GM18873 (cell line): ENCODE measurements around the gene THSD7B.
A peak's percentile ranks its signal among the peaks of the same experiment; 100 is the strongest.

Experiments
- ATAC-seq: cut with Tn5 transposase; IDR thresholded peaks from one replicate; pipeline ENCODE4 v1.9.1; 2021; ENCODE audit warnings: mild to moderate bottlenecking, moderate library complexity, moderate number of reproducible peaks; ENCODE audit not compliant: unreplicated experiment, low FRiP score

THSD7B gene

DNA sequence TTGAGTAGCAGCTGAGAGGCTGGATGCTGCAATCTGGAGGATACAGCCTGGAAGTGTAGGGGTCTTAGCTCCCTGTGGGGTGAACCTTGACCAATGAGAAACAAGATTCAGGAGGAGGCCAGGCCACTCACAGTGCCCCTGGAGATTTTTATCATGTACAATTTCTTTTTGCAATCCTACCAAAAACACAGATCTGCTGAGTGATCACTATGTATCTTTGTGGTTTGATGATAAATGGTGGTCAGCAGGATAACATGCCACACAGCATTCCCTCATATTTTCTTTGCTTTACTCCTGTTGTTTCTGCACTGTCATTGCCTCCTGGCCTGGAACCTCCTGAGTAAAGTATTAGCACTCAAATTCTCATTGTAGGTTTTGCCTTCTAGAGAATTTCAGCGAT lies 357.9 kb downstream of the THSD7B start:
- ATAC-seq: no peak

DNA sequence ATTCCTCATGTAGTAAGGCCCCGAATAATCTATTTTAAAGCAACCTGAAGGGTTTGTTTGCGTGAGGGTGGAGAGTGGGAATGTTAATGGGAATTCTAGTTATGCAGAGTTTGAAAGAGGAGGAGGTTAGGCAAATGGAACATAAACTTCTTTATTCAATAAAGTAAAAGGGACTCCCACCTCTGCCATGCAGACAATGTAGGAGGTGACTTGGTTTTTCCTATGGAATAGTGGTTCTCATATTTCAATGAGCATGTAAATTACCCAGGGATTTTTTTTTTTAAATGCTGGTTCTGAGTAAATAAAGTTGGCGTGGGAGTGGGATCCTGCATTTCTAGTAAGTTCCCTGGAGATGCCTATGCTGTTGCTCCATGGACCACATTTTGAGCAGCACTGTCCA lies 367.9 kb downstream of the THSD7B start:
- ATAC-seq: no peak

DNA sequence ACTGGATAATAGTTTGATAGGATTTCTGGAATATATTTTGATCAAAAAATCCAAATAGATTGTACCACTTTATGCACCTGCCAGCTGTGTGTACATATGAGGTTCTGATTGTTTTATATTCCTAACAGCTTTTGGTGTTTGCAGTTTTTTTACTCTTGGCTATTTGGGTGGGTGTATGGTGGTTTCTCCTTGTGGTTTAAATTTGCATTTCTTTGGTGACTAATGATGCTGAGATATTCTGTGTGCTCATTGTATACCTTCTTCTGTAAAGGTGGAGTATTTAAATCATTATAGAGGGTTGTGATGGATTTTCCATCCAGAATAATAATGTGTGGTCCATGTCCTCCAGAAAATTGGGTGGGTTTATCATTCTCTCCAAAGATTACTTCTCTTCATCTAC lies 372.9 kb downstream of the THSD7B start:
- ATAC-seq: no peak

DNA sequence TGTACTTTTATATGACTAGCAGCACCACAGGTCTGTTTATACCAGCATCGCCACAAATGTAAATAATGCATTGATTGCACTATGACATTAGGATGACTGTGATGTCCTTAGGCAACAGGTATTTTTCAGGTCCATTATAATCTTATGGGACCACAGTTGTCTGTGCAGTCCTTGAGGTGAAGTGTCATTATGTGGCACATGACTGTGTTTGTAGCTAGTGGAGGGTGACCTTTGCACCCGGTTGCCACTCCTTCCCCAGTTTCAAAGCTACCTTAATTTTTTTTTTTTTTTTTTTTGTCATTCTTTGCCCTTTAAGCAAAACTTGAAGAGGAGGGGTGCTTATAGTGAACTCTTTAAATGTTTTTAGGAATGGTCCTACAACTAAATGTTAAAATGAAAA lies 386.4 kb downstream of the THSD7B start:
- no peak for ATAC-seq

GRCh38 chr2:137154946-137155345 lies 389.6 kb downstream of the THSD7B start:
- no peak for ATAC-seq

GRCh38 chr2:137155356-137156104 lies 390.2 kb downstream of the THSD7B start:
- ATAC-seq: no peak

DNA sequence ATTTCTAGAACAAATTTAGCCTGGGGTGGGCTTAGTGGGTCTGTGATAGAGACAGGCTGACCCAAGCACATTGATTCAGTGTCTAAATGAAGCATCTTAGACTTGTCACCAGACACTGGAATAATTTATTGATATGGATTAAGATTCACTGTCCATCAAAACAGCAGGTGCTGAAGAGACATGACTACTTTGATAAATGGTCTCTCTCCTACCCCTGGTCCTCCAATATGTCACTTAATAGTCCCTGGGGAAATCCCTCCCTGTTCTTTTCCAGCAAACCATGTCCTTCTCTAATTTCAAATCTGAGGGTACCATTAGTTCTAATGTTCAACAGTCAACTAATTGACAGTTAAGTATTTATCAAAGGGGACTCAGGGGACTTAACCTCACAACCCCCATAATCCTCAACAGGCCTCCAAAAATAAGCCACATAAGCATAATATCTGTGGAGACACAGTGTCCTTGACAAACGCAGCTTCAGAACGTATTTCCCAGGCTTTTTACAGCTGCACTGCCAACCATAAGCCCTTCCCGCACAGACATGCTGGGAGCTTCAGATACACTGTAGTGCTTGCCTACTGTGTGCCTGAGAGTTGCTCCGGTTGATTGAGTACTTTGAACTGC lies 391.0 kb downstream of the THSD7B start:
- no peak for ATAC-seq

DNA sequence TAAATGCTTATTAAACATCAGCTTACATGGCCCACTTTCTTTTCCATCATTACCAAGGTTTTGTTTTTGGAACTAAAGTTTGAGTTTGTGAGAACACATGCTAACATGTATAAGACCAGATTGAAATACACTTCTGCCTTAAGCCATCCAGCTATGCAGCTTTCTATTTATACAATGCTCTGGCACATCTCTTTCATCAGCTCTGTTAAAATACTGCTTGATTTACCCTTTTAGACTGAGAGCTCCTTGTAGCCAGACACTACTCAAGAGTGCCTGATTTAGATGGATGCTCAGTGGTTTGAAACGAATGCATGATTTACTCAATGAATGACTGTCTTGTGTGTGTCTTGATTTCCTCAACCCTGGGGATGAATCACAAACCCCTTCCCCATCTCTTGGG lies 392.5 kb downstream of the THSD7B start:
- no peak for ATAC-seq

- no peak for ATAC-seq
Measured at GRCh38 chr2:137161250-137161649, 395.9 kb downstream of the THSD7B start.

DNA sequence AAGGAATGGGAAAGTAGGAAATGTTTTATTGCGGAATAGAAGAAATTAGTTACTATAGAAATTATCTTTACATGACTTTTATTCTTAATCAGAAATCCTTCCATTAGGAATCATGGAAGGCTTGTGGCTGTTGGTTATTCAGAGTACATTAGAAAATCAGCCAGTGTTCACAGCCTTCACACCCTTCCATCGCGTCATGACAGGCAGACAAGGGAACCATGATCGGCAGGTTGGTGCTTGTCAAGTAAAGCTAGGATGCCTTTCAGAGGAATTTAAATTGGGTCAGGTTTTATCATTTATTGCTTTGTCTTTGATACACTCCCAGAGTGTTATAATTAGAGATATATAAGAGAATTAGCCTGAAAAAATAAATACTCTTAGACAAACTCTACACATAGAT lies 400.6 kb downstream of the THSD7B start:
- no peak for ATAC-seq

DNA sequence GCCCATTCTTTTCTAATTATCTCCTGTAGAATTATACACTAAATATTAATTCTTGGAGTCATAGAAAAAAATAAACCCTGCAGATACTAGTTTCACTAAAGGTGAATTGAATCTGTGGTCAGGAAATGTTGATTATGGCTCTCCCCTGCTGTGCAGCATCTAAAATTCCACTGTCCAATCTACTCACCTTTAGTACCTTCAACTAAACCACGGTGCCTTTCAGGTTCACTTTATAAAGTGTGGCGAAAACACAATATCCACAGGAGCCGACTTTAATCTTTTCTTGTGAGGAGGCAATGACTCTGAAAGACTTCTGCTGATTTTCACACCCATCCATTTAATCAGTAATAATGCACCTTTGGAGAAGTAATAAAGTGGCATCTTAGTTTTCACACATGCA lies 402.3 kb downstream of the THSD7B start:
- ATAC-seq: no peak

DNA sequence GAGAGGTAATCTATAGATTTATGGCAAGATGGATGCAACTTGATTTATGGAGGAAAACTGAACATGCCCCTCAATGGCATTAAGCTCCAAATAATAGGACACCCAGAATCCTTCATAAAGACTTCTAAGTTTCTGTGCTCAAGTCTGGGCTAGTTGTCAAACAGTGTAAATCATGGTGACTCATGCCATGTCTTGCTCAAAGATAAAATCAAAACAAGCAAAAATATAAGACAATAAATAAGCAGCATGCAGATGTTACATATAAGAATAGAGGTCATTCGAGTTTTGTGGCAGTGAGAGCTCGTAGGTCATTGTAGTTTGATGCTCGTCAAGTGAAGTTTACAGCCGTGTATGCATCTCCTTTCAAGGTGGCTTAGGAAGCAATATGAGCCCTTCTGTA lies 403.2 kb downstream of the THSD7B start:
- no peak for ATAC-seq

DNA sequence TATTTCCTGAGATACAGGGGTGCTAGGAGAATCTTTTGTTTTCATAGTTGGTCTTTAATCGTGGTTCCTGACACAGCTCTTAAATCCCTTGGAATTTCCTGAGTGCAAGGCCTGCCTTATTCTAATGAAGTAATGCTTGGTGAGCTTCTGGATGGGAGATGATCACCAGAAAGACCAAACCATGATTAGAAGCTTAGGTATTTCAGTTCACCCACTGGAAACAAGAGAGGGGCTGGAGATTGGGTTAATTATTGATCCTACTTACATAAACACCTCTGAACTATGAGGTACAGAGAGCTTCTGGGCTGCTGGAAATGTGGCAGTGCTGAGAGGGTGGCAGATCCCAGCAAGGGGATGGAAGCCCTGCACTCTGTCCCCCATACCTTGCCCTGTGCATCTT lies 406.8 kb downstream of the THSD7B start:
- ATAC-seq: no peak

- peak; percentile 92 for ATAC-seq
Measured at GRCh38 chr2:137173463-137173862, 408.1 kb downstream of the THSD7B start.

DNA sequence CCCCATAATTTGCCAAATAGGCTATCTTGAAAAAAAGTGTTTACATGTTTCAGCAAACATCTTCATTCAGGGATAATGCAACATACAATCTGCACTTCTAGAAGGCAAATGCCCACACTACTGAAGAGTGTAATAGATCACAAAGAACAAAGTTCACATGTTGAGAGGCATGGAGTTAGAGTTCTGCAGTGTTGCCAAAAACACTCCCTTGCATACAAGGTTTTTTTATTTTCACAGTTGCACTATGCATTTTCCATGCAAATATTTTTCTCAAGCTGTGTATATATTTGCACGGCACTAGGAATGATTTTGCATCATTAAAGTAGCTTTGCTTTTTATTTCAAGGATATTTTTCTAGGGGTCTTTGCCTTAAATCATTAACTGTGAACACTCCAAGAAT lies 409.9 kb downstream of the THSD7B start:
- ATAC-seq: no peak

GRCh38 chr2:137178951-137179377 lies 413.6 kb downstream of the THSD7B start:
- ATAC-seq: no peak

- ATAC-seq: no peak
Measured at GRCh38 chr2:137179542-137179941, 414.2 kb downstream of the THSD7B start.

DNA sequence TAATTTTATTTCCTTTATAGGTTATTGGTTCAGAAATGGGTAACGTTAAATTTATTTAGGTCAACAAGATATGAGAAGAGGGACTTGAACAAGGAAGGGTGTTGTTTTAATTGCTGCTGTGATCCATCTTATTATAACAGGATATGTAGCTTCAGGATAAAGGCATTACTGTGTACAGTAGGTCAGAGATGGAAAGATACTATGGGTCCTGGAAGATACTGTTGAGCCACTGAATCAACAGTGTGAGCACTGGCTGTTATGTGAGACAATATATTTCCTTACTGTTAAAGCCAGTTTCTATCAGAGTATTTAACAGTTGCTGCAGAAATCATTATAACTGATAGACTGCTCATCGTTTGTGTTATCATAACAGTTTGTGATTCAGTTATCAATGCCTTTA lies 414.7 kb downstream of the THSD7B start:
- no peak for ATAC-seq

DNA sequence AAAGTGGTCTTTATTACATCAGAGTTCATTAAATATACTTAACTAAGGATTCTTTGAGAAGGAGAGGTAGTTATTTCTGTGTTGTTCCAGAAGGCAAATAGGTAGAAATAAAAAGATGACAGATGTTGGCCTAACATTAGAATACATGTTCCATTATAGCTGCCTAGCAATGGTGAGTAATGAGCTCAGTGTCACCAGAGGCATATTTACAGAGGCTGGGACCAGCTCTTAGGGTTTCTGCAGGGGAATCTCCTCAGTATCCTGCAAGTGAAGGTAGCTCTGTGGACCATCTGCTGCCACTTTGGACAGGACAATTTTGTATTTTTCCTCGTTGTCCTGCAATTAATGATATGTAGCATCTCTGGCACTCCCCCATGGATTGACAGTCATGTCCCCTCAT lies 416.0 kb downstream of the THSD7B start:
- no peak for ATAC-seq

GRCh38 chr2:137182071-137182470 lies 416.7 kb downstream of the THSD7B start:
- ATAC-seq: no peak

DNA sequence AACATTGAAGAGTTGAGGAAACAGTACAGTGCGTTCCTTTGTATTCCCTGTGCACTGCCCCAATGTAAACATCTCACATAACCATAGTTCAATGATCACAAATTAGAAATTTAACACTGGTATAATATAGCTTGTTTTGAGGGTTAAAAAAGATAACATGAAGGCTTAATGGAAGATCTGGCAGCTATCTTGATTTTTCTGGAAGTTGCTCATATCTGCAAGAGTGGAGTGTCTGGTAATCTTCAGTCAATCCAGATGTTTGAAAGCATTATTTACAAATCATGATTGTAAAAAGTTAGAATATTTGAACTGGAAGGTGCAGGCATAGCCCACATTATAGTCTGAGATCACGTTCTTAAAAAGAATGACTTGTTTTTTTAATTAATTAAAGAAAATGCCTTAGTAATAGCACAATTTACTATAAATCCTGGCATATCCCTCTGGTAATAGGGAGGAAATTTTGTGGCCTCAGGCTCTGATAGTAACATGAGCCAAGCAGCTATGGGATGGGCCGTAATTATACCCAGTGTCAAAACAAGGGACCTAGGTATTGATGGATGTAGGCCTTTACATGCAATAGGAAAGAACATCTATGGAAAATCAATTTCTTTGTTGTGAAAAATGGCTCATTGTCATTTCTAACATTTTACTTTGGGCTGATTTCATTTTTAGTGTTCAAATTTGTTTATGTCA lies 418.0 kb downstream of the THSD7B start:
- no peak for ATAC-seq
